LNCAP (cell line): ENCODE measurements around the gene IL16.

Experiments used
- CTCF ChIP-seq: fragments of 450-650 bp; IDR thresholded peaks from 2 replicates; pipeline ENCODE4 v1.5.1; 2017; ENCODE audit warnings: mild to moderate bottlenecking

IL16 gene

GRCh38 chr15:81357180-81357686 is 160.6 kb downstream of the IL16 start:
- TF ChIP-seq CTCF: no peak

- TF ChIP-seq CTCF: no peak
Observed at GRCh38 chr15:81358248-81358647, 161.6 kb downstream of the IL16 start.

GRCh38 chr15:81360491-81360890 is 163.8 kb downstream of the IL16 start:
- no peak for TF ChIP-seq CTCF

GRCh38 chr15:81361891-81362290 is 165.2 kb downstream of the IL16 start:
- no peak for TF ChIP-seq CTCF

- no peak for TF ChIP-seq CTCF
Observed at GRCh38 chr15:81362790-81363189, 166.1 kb downstream of the IL16 start.

- no peak for TF ChIP-seq CTCF
Observed at GRCh38 chr15:81363276-81363675, 166.6 kb downstream of the IL16 start.
